ENCODE measurements around the gene ALPI. TPM values are rescaled to one million over a fixed set of nuclear protein-coding genes. Genes with fewer than 3 reads are reported as not detected.
A peak's percentile ranks its signal among the peaks of the same experiment; 100 is the strongest.

The ALPI gene
- total RNA-seq, 1 donor from 2014 or later: not detected

- TF ChIP-seq CTCF (conservative IDR thresholded peaks at IDR 0.05): no peak
- no peak for DNase-seq (ENCODE audit: low read depth, low spot score)
- H3K4me1 Mint-ChIP-seq: peaks cover 24% of the 10 kb centered on the region
- no peaks in the 10 kb centered on the region for H3K36me3 Mint-ChIP-seq (ENCODE audit: low read depth)
- no peak overlapping the region for H3K27ac Mint-ChIP-seq (ENCODE audit: unreplicated experiment)
- H3K27me3 Mint-ChIP-seq (ENCODE audit: low read depth): peaks cover 64% of the 10 kb centered on the region
- H3K4me3 Mint-ChIP-seq: peak overlapping the region; percentile 77
- H3K9me3 Mint-ChIP-seq: no peaks in the 10 kb centered on the region
Measured at GRCh38 chr2:232488721-232489300, 32.9 kb downstream of the ALPI start.

GRCh38 chr2:232489516-232490220, 33.7 kb downstream of the ALPI start:
- DNase-seq (ENCODE audit: low read depth, low spot score): no peak
- Mint-ChIP-seq H3K4me3 (peak overlapping the region; percentile 80), H3K27me3 (ENCODE audit: low read depth) (peaks cover 56% of the 10 kb centered on the region), H3K9me3 (no peaks in the 10 kb centered on the region), H3K4me1 (peaks cover 29% of the 10 kb centered on the region), H3K27ac (ENCODE audit: unreplicated experiment) (peak overlapping the region; percentile 87), H3K36me3 (ENCODE audit: low read depth) (no peaks in the 10 kb centered on the region)
- no peak for TF ChIP-seq CTCF (conservative IDR thresholded peaks at IDR 0.05)

- no peak for TF ChIP-seq CTCF (conservative IDR thresholded peaks at IDR 0.05)
- DNase-seq (ENCODE audit: low read depth, low spot score): no peak
- Mint-ChIP-seq H3K27ac (ENCODE audit: unreplicated experiment) (no peak overlapping the region), H3K36me3 (ENCODE audit: low read depth) (no peaks in the 10 kb centered on the region), H3K9me3 (no peaks in the 10 kb centered on the region), H3K27me3 (ENCODE audit: low read depth) (peaks cover 47% of the 10 kb centered on the region), H3K4me1 (peaks cover 24% of the 10 kb centered on the region), H3K4me3 (no peak overlapping the region)
Measured at GRCh38 chr2:232490221-232491138, 34.5 kb downstream of the ALPI start.

DNA sequence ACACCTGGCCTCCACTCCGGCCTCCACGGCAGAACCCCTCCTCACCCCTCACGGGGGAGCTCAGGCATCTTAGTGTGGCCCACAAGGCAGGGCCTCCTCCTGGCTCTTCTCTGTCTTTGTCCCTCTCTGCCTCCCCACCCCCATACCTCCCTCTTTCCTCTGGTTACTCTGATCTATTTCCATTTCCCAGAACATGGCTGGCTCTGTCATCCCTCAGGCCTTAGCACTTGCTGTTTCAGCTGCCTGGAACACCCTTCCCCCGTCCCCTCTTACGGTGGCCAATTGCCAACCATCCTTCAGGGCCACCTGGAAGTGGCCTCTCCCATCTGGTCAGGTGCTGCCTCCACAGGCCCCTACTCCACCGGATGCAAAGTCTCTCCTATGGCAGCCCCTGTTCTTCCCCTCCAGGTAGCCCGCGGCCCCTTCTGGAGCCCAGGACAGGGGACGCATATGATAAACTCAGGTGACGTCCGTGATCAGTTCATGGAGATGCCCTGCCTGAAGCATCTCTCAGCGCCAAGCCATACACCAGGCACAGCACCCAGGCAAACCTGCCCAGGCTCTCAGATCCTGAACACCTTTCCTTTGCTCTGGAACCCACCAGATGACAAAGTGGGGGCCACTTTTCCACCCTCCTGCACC, 35.3 kb downstream of the ALPI start:
- Mint-ChIP-seq H3K4me1 (peaks cover 24% of the 10 kb centered on the region), H3K9me3 (no peaks in the 10 kb centered on the region), H3K4me3 (no peak overlapping the region), H3K36me3 (ENCODE audit: low read depth) (no peaks in the 10 kb centered on the region), H3K27me3 (ENCODE audit: low read depth) (peaks cover 43% of the 10 kb centered on the region), H3K27ac (ENCODE audit: unreplicated experiment) (peak overlapping the region; percentile 86)
- DNase-seq (ENCODE audit: low read depth, low spot score): no peak
- no peak for TF ChIP-seq CTCF (conservative IDR thresholded peaks at IDR 0.05)

DNA sequence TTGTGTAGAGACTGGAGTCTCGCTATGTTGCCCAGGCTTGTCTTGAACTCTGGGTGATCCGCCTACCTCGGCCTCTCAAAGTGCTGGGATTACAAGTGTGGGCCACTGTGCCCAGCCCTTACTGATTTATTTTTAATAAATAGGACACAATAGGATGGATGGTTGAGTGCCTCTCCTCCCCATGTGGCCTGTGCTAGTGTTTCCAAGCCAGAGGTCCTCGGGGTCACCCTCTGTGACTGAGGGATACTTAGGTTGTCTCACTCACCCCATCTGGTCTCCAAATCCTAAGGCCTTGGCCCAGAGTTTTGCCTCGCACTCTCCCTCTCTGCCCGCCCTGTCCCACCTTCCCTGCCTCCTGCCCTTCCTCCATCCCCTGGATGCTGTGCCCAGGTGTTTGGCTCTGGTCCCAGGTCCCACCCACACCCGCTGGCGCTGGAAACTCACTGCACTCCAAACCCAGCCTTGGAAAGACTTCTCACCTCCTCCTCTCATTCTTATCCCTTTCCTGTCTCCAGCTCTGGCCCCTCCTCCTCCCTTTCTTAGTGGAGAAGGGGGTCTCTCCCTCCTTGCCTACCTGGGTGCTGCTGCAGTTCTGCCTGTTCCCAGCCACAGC, 36.4 kb downstream of the ALPI start:
- TF ChIP-seq CTCF (conservative IDR thresholded peaks at IDR 0.05): no peak
- H3K36me3 Mint-ChIP-seq (ENCODE audit: low read depth): no peaks in the 10 kb centered on the region
- no peak for DNase-seq (ENCODE audit: low read depth, low spot score)
- H3K27me3 Mint-ChIP-seq (ENCODE audit: low read depth): peaks cover 35% of the 10 kb centered on the region
- H3K27ac Mint-ChIP-seq (ENCODE audit: unreplicated experiment): no peak overlapping the region
- no peaks in the 10 kb centered on the region for H3K9me3 Mint-ChIP-seq
- peaks cover 29% of the 10 kb centered on the region for H3K4me1 Mint-ChIP-seq
- no peak overlapping the region for H3K4me3 Mint-ChIP-seq

Data from neural crest cell (in vitro differentiated cells).